SK-N-DZ (cell line): ENCODE measurements around the gene TMEM44.
"Not testable (repeated sequence)": the region's sequence is repeated elsewhere in the genome, so short reads cannot be mapped to it uniquely, and the experiment has no call there.

Experiments used
- DNase-seq: peaks from one replicate; pipeline ENCODE4 v3.0.0-alpha.2; 2015; ENCODE audit warnings: low spot score

TMEM44 gene

DNA sequence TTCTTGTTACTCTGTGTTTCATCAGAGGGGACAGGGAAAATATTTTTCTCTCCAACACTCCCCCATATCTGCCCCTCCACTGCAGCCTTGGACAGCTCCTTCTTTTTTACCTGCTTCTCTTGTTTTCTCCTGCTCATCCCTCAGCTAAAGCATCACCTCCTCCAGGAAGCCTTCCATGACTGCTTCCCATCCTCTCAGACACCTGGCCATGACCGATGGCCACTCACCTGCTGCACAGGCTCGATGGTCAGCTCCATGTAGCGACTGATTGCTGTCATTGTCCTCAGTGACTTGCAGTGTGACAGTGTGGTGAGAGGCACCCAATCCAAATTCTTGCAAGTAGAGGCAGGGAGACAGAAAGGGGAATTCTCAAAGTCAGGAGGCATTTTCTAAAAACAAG, 22.5 kb downstream of the TMEM44 start:
- DNase-seq = no peak

DNA sequence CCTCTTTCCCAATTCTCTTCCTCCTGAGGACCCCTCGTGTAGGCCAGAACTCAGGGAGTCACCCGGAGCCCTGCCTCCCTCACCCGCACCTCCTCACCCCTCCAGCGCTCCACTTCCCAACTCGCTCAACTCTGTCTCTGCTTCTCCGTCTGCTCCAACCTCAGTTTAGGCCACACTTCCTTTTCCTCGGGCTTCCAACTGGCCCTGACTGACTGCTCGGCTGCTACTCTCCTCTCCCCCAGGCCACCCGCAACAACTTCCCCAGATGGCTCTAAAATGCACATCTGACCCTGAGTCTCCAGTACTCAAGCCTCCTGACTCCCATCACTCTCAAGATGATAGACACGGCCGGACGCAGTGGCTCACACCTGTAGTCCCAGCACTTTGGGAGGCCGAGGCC, 23.6 kb downstream of the TMEM44 start:
- DNase-seq = no peak

DNA sequence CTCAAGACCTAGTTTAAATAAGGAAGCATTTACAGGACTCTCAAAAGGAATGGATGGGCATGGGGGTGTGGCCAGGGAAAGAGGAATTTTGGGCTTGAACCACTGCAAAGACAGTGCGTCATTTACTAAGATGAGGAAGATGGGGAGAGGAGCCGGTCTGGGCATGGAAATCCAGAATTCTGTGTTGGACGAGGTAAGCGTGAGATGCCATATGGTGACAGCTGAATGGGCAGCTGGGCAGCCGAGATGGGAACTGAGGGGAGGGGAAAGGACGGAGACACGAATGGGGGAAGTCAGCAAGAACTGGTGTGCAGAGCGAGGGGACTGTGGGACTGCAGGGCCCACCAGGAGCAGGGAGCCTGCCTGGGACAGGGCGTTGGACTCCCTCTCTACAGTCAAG, 24.2 kb downstream of the TMEM44 start:
- DNase-seq = no peak

DNA sequence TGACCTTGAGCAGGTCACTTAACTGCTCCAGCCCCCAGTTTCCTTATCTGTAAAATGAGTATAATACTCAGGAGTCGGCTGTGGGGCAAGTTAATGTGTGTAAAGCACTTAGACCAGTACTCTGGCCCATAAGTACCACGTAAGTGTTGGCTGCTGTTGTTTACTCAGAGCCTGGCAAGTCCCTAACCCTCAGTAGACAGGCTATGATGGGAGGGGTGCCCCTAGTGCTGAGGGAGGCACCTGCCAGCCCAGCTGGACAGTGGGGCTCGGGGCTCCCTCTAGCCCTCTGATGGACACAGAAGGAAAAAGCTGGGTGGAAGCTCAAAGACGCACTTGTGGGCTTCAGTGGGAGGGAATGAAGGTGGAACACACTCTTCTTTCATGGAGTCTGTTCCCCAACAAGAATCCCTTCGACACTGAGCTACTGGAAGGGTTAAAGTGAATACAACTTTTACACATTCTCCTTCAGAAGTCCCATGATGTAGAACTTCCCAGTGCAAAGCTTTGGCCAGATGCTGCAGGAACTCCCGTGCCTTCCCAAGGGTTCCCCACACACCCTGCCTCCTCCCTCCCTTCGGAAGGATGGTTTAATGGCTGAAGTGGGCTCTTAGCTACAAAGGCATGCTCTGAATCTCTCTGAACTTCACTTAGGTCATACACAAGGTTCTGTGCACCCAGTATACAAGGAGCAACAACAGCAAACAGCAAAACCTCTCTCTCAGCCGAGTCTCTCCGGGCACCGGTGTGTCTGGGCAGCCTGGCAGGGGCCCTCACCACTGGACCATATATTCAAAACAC, 25.4 kb downstream of the TMEM44 start:
- DNase-seq = no peak

DNA sequence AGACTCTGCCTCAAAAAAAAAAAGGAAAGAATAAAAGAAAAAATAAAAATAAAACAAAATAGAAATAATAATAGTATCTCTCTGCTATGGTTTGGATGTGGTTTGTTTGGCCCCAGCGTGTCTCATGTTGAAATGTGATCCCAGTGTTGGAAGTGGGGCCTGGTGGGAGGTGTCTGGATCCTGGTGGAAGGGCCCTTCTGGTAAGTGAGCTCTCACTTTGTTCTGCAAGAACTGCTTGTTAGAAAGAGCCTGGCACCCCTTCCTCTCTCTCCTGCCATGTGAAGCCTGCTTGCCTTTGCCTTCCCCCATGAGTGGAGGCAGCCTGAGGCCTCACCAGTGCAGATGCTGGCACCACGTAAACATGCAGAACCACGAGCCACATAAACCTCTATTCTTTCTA, 26.3 kb downstream of the TMEM44 start:
- DNase-seq = no peak

DNA sequence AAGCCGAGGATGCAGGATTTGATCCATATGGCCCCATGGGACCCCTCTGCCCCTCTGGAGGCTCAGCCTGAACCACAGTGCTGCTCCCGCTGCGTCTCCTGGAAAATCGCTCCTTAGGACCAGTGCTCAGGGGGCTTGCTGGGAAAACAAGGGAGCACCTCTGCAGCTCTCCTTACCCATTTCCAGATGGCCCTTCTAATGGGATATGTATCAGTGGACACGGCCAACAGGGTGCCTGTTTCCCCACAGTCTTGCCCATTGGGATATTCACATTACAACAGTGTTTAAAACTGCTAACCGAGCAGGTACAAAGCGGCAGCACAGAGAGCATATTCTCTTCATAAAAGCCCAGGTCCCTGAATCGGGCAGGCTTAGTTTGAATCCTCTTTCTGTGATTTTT, 27.1 kb downstream of the TMEM44 start:
- peak; percentile 50 for DNase-seq

DNA sequence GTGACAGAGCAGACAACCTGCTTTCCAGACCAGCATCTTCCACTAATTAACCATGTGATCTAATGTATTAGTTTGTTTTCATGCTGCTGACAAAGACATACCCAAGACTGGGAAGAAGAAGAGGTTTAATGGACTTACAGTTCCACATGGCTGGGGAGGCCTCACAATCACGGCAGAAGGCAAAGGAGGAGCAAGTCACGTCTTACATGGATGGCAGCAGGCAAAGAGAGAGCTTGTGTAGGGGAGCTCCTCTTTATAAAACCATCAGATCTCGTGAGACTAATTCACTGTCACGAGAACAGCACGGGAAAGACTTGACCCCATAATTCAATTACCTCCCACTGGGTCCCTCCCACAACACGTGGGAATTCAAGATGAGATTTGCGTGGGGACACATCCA, 27.9 kb downstream of the TMEM44 start:
- not testable (repeated sequence) for DNase-seq

DNA sequence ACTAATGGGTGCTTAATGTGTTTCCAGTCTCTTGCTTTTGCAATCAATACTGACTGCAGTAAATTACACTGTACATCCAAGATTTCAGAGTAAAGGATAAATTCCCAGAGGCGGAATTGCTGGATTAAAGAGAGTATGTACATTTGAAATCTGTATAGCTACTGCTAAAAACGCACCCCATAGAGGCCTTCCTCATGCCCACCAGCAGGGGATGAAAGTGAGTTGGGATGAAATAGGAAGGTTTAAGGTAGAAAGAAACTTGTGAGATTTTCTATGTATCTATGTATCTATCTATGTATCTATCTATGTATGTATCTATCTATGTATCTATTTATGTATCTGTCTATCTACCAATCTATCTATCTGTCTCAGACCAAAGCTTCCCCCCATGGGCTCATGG, 28.4 kb downstream of the TMEM44 start:
- DNase-seq = no peak

DNA sequence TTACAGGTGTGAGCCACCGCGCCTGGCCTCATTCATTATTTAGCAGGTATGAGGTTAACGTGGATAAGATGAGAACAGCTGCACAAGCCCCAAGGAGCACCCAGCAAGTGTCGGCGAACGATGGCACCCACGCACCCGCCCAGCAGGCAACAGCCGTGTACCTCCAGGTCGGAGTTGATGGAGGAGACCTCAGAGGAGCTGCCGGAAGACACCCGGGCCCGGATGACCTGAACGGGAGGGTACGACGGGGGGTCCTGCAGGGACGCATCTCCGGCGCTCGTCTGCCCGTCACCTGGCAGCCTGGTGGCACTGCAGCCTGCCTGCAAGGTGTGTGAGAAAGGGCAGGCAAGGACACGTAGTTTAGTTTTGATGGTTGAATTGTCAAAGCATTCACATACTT, 29.1 kb downstream of the TMEM44 start:
- no peak for DNase-seq

DNA sequence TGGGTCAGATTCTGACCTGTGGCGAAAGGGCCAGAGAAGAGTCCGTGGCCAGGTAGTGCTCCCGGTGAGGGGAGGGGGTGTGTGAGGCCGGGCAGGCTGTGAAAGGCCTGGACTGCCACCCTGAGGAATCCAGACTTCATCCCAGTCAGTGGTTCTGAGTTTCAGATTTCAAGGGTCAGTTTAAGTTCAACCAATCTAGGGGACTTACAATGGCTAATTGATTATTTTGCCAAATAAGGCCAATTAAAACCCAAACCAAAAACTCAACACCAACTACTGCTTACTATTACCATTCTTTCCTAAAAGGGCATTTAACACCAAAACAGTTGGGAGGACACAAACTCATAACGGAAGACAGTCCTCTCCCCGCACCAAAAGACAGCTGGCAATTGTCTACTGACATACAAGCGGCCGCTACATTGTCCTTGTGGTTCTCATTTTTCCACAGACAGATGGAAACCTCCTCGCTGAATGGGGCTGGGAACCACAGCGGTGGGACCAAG, 30.5 kb downstream of the TMEM44 start:
- DNase-seq = no peak

DNA sequence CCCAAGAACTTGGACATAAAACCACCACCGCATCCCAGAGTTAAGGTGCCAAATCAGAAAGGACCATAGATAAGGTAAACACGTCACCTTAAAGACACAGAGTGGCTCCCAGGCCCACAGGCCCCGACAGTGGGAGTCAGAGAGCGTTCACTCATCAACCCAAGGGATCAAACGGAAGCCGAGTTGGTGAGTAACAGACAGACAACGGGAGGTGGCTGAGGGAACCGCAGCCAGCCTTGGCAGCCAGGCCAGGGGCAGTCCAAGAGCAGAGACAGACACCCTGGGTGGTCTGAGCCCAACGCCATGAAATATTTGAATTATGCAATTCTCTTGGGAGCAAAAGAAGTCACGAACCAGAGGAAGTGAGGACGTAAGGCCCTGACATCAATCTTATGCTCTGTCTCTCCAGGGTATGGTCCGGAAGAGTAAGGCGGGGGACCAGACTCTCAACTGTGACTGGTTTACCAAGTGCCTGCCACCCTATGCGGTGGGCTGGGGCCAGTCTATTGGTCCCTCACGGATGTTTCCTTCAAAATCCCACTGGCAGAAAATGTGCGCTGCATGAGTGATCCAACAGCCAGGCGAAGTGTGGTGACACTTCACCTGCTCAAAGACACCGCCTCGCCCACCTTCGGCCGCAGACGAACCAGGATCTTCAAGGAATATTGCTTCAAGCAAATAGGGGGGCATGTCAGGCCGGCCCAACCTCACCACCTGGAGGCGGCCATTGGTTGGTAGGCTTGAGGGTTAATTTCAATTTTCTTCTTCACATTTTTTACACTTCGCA, 34.3 kb downstream of the TMEM44 start:
- no peak for DNase-seq

DNA sequence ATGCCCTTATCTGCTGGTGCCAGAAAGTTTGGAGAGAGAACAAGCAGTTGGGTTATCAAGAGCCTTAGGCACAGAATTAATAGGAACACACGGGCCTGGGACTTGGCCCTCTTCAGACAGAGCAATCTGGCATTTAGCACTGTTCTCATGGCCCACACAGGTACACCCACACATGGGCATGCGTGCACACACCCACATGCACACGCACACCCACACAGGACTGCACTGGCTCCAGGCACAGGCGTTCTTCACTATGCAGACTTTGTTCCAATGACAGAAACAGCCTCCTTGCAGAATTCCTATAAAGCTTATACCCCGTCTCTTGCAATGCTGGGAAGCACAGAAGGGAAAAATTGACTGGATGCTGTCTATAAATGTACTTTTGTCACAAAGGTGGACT, 36.3 kb downstream of the TMEM44 start:
- DNase-seq = no peak

DNA sequence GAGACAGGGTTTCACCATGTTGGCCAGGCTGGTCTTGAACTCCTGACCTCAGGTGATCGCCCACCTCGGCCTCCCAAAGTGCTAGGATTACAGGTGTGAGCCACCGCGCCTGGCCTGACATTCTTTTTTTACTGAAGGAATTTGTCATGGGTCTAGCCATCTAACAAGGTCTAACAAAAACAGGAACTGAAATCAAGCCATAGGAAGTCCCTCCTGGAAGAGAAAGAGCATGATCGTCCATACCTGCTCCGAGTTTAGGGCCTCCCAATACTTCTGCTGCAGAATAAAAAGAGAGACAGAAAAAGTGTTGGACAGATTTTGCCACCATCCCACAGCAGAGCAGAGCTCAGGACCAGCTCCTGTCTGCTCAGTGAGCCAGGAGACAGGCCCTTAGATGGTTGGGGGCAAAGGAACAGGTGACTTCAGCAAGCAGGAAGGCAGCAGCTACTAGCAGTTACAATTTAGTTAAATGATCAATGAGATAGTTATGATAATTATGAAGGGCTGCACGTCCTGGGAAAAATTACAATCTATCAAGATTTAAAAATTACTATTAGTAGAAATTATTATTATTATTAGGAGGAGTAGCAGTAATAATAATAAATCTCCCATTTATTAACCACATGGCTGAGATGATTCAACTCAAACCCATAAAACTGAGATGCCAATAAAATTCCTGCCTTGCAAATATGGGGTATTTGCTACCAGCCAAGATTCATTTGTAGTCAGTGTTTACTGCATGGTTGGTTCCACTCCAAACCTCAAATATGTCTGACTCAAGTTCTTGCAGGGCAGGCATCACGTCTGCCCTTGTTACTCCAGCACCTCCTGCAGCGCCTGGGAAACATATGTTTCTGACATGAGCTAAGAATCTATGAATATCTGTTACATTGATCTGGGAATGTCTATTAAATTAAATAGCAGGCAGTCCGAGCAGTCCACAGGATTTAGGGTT, 40.1 kb downstream of the TMEM44 start:
- no peak for DNase-seq

DNA sequence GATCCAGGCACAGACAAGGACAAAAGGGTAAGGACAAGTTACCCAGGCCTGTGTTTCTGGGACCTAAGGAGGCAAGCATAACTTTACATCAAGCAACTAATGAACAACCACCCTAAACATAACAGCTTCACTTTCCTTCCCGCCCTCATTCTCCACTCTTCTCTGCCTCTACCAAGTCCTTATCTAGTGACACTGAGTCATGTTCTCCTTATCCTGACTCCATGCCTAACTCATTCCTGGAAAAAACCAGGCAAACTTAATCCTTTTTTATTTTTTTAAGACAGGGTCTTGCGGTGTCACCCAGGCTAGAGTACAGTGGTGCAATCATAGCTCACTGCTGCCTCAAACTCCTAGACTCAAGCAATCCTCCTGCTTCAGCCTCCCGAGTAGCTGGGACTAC, 44.5 kb downstream of the TMEM44 start:
- no peak for DNase-seq

DNA sequence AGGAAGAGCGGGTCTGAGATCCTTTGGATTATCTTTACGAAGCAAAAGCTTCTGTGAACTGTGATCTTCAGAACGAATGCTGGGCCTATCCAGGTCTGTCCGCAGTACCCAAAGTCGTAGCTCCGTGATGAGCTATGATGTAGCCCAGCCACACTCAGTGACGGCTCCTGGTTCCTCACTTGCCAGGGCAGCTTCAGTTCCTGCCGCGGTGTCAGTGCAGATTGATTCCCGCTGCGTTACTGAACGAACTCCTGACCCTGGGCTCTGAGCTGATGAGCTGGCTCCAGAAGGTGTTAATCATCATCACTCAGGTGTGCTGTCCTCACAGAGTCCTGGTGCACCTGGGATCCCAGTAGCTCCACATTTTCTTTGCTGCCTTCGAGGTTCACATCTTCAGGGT, 45.0 kb downstream of the TMEM44 start:
- no peak for DNase-seq

DNA sequence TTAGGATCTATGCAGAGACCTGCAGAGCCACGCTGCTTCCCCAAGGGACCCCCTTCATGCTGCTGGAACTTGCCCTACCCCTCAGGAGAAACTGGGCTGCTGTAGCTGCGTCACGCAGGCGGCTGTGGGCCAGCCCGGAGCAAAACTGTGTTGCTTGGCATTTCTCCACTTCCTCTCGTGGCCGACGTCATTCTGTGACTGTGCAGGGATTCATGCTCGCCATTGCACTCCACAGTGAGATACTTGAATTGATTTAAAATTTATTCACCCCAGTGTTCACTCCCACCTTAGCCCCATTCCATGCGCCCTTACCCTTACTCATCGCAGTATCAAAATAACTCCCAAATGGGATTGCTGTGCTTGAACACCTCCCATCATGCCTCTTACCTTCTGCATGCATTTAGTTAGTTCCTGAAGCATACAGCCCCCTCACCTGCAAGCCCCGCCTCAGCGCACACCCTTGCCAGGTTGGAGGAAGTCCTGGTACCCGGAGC, 45.7 kb downstream of the TMEM44 start:
- DNase-seq = no peak

DNA sequence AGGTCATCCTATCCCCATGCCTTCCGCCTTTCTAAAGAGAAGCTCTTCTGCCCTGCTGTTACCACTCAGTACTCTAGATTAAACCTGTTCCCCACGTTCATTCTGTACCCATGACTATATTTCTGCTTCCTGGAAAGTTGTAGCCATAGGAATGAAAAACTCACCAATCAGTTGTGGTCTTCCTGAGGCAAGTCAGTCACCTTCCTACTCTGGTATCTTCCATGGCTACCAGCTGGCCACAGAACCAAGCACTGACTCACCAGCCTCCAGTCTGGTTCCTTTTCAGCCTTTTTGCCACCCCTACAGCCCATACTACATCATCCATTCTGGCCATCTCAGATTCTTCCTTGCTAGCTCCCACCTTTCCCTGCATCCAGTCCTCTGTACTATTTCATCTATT, 46.4 kb downstream of the TMEM44 start:
- no peak for DNase-seq

DNA sequence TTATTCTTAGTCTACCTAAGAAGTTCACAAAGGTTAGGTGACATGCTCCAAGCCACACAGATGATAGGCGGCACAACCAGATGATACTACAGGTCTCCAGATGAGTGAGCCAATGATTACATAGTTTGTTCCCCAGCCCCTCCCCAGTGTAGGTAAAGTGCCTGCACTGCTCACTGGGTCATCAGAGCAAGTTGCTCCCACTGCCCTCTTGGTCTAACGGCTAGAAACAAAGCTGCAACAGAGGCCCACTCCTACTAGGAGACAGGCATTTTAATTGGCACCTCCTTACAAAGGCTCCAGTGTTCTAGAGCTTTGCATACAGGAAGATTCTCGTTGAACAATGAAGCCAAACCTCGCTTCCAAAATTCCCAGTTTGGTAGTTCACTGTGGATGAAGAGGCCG, 47.3 kb downstream of the TMEM44 start:
- DNase-seq = no peak

DNA sequence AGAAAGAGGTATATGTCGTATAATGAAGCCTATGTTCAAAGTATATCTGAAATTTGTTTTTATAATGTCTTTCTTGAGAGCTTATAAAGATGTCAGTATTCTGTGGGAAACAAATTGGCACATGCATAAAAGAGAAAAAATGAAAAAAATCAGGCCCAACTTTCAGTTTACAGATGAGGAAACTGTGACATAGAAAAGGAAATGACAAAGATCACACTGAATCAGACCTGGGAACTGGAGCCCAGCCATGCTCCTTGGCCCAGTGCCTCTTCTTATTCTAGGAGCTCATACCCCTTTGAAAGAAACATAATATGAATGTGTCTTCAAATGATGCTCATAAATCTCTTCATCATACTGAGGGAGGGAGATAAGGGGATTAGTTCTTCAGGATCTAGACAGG, 48.4 kb downstream of the TMEM44 start:
- no peak for DNase-seq

DNA sequence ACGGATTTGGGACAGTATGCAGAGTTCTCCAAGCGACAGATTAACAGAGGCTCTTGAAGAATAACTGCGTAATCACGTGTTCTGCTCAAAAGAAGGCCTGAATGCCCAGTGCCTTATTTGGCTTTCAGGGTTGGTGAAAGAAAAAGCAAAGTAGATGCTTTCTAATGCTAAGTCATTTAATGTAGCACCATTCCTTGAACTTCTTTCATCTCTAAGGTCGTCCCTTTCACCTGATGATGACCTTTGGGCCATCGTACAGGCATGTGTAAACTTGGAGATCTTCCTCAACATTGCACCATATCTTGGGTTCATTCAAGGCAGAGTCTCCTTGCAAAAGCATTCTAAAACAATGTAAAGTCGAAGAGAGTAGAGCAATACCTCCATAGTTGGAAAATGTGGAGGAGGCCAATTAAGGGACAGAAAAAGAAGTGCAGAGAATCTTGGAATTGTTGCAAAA, 48.9 kb downstream of the TMEM44 start:
- no peak for DNase-seq

DNA sequence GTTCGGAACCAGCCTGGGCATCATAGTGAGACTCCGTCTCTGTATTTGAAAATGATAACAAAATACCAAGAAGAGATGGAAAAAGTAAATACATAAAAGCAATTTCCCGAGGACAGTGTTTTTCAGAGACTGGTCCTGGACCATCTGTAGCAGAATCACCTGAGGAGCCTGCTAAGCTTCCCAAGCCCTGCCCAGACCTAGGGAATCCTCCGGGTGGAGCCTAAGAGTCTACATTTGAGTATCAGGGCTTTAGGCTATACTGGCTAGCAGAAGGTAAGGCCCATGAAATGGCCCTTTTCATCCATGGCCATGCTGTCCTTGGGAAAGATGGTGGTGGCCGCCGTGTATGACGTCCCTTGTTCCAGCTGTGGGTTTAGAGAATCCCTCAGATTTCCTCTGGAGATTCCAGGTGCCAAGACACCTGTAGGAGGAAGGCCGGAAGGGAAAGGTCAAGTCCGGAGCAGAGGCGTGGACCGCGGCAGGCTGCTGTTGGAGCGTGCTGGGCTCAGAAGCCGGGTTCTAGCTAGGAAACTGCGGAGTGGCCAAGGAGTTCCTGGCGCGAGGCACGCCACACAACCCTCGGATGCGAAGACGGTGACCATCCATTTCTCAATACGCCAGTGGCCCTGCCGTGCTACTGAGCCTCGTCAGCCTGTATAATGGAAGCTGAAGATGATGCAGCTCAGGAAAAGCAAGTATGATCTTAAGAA, 50.9 kb downstream of the TMEM44 start:
- no peak for DNase-seq
